8988T (cell line): ENCODE measurements around the gene C16orf74.

ENCODE experiments used
- DNase-seq: peaks from one replicate; pipeline ENCODE4 v3.0.0; 2011

Gene C16orf74

DNA sequence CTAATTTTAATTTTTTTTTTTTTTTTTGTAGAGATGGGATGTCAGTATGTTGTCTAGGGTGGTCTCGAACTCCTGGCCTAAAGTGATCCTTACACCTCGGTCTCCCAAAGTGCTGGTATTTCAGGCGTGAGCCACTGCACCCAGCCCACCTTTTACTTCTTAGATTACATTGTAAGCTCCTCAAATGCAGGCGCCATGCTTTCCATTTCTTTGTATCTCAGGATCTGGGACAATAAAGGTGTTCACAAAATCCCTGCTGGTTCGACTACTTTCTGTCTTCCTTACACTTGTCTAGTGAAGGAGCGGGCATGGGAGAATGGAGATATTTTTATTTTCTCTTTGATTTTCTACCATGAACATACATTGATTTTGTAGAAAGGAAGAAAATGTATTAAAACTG is 23.2 kb upstream of the C16orf74 start:
- no peak for DNase-seq

- no peak for DNase-seq
Observed at GRCh38 chr16:85773044-85773443, 22.1 kb upstream of the C16orf74 start.

GRCh38 chr16:85770741-85771140 is 19.8 kb upstream of the C16orf74 start:
- no peak for DNase-seq

GRCh38 chr16:85768199-85768598 is 17.3 kb upstream of the C16orf74 start:
- DNase-seq = no peak

DNA sequence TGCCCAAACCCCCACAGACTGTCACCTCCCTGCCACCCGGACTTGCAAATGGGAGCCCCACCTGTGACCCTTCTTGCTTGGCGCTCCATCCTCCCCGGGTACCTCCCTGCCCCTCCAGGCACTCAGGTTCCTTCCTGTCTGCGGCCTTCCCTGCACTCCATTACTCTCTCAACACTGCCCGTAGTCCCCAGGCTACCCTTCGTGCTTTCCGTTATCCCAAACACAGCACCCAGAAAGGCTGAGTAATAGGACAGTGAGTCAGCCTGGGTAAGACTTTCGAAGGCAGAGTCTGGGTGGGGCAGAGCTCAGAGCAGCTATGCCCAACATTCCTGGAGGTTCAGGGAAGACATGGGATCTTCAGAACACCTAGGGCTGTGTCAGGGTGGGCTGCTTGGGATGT is 16.6 kb upstream of the C16orf74 start:
- DNase-seq = peak; percentile 90

- no peak for DNase-seq
Observed at GRCh38 chr16:85765767-85766166, 14.9 kb upstream of the C16orf74 start.

GRCh38 chr16:85765211-85765610 is 14.3 kb upstream of the C16orf74 start:
- DNase-seq = no peak

- no peak for DNase-seq
Observed at GRCh38 chr16:85763616-85764015, 12.7 kb upstream of the C16orf74 start.

DNA sequence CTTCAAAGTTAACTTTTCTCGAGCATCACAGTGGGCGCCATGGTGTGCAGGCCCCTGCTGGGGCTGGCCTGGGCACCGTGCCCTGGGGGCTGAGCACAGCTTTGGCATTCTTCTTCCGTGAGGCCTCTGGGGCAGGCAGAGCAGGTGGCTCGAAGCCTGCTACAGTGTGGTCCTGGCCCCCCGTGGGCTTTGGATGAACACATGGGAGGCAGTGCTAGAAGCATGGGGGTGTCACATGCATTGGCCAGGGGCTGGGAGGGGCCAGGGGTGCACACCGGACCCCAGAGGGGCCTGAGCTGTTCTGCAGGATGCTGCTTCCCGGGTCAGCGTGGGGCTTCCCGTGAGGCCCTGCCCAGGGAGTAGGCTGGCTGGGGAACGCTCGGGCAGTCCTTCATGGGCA is 12.1 kb upstream of the C16orf74 start:
- no peak for DNase-seq

GRCh38 chr16:85761861-85762260 is 11.0 kb upstream of the C16orf74 start:
- DNase-seq = no peak

GRCh38 chr16:85759631-85760419 is 8.9 kb upstream of the C16orf74 start:
- DNase-seq = peak; percentile 68

GRCh38 chr16:85759136-85759535 is 8.2 kb upstream of the C16orf74 start:
- DNase-seq = no peak

GRCh38 chr16:85757341-85757822 is 6.5 kb upstream of the C16orf74 start:
- DNase-seq = no peak

DNA sequence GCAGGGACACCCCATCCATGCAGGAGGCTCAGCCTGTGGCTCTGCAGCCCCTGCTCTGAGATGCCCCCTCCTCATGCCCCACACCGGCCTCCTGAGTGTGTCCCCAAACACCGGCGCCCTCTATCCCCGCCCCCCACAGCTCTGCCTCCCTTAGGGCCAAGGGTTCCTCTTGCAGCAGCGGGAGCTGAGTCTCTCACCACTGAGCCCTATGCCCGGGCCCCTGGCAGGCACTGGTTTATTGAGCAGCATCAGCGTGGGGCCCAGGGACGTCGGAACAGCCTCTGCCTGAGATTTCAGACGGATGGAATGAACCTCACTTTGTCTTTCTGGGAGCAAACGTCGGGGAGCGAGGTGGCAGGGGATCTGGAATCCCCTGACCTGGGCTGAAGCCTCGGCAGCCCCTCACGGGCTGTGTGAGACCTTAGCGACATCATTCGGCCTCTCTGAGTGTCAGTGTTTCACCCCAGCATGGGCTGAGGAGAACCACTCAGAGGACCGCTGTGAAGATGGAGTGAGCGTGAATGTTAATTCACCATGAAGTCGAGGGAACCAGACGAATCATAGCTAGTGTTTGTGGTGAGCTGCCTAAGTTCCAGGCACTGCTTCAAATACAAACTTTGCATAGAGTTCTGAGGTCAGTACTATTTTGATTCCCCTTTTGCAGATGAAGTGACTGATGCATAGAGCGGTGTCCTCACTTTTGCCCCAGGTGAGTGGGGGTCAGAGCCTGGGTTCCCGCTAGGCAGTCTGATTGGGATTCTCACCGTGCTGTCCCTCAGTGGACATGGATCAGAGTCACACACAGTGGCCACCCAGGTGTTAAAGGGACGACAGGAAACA is 5.3 kb upstream of the C16orf74 start:
- DNase-seq = no peak

DNA sequence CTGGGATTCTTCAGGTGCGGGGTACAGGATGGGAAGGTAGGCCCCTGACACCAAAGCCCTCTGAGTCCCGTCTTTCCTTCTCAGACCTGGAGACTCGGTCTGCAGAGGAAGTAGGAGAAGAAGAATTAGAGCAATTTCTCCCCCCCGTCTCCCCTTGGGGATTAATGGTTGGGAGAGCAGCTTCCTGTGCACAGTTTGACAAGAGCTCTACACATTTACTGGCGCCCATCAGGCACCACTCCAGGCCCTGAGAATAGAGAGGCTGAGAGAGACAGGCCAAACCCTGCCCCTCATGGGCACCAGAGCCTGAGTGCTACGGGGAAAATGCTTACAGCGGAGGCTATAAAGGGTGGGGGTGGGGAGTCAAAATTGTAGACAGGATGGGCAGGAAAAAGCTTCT is 3.5 kb upstream of the C16orf74 start:
- DNase-seq = no peak

GRCh38 chr16:85753976-85754375 is 3.1 kb upstream of the C16orf74 start:
- no peak for DNase-seq

- no peak for DNase-seq
Observed at GRCh38 chr16:85753559-85753958, 2.7 kb upstream of the C16orf74 start.

- DNase-seq = peak; percentile 52
Observed at GRCh38 chr16:85752511-85753420, 1.9 kb upstream of the C16orf74 start.

DNA sequence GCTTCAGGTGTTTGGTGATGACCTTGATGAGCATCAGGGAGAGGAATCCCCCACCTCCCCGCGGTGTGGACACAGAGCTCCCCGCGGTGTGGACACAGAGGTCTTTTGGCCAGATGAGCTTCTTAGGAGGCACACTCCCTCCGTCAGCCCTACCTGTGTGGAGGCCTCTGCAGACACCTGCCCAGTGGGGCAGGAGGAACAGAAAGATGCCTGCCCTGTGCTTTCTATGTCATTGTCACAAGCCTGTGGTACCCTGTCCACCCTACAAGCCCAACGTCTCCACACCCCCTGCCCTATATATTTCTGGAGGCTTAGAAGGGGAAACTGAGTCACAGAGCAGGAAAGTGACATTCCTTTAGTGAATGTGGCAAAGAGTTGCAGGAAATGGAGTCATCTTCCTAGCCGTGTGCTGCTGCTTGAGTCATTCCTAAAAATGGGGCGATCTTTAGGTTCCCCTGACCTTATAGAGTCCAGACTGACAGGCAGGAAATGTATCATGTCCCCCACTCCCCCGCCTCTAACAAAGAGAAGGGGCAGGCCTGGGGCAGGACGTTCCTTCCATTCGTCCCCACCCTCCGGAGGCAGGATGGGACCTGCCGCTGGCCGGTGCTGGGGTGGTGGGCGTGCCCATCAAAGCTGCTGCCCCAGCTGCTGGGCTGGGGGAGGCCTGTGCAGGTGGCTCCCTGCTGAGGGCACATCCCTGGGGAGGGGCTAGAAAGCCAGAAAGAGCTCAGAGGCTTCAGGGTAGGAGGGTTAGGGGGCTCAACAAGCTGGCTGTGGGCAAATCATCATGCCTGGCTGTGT is 1.0 kb upstream of the C16orf74 start:
- DNase-seq = peak; percentile 75

GRCh38 chr16:85750146-85750826 is 610 bp downstream of the C16orf74 start:
- DNase-seq = peak; percentile 77

GRCh38 chr16:85749771-85750145 is 1.1 kb downstream of the C16orf74 start:
- DNase-seq = no peak
